Erythroblast (primary cell): ENCODE results near the gene ATG16L1.

Experiments used
- GATA1 ChIP-seq: IDR thresholded peaks from 2 replicates; pipeline ENCODE4 v1.6.1; 2011; ENCODE audit warnings: low read depth, mild to moderate bottlenecking, control low read depth, low read length, moderate library complexity
- POLR2A ChIP-seq: IDR thresholded peaks from 2 replicates; pipeline ENCODE4 v1.6.1; 2011; ENCODE audit warnings: mild to moderate bottlenecking, low read length

DNA sequence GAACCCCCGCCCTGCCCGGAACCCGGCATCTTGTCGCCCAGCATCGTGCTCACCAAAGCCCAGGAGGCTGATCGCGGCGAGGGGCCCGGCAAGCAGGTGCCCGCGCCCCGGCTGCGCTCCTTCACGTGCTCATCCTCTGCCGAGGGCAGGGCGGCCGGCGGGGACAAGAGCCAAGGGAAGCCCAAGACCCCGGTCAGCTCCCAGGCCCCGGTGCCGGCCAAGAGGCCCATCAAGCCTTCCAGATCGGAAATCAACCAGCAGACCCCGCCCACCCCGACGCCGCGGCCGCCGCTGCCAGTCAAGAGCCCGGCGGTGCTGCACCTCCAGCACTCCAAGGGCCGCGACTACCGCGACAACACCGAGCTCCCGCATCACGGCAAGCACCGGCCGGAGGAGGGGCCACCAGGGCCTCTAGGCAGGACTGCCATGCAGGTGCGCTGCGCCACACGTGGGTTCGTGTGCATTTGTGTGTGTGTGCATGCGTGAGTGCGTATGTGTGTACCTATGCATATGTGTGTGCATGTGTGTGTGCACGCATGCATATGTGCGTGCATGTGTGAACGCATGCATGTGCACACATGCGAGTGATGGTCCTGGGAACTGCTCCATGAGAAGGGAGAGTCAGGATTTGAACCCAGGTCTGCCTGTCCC, 47.1 kb upstream of the ATG16L1 start:
- TF ChIP-seq POLR2A (no peak), GATA1 (no peak)
